Progenitor cell of endocrine pancreas (in vitro differentiated cells): ENCODE results near the gene RGL3. TPM values are rescaled to one million over a fixed set of nuclear protein-coding genes. Genes with fewer than 3 reads are reported as not detected.

ENCODE experiments used
- DNase-seq: peaks from one replicate; pipeline ENCODE4 v3.0.0; 2021; ENCODE audit warnings: low spot score; ENCODE audit not compliant: unreplicated experiment
- H3K27ac Mint-ChIP-seq: 2 replicates; pipeline ENCODE4 v1.8.0; 2021; ENCODE audit warnings: mild to moderate bottlenecking, moderate library complexity, mixed read lengths
- H3K27me3 Mint-ChIP-seq: 2 replicates; pipeline ENCODE4 v1.8.0; 2021; ENCODE audit warnings: mixed read lengths
- H3K36me3 Mint-ChIP-seq: 2 replicates; pipeline ENCODE4 v1.8.0; 2022; ENCODE audit warnings: mixed read lengths; ENCODE audit not compliant: insufficient read depth
- H3K4me1 Mint-ChIP-seq: 2 replicates; pipeline ENCODE4 v1.8.0; 2021; ENCODE audit warnings: low read depth, mixed read lengths
- H3K4me3 Mint-ChIP-seq: 2 replicates; pipeline ENCODE4 v1.8.0; 2021; ENCODE audit warnings: low read depth, mild to moderate bottlenecking, moderate library complexity, mixed read lengths
- H3K9me3 Mint-ChIP-seq: 2 replicates; pipeline ENCODE4 v1.8.0; 2021; ENCODE audit warnings: low read depth, mixed read lengths
- CTCF ChIP-seq: fragments of 200-600 bp; sonication (generic); IDR thresholded peaks from one replicate; pipeline ENCODE4 v1.5.0; 2021; ENCODE audit warnings: antibody characterized with exemption, mild to moderate bottlenecking; ENCODE audit not compliant: unreplicated experiment
- total RNA-seq: library from RNA; stranded (reverse); gene quantifications from 2 replicates; pipeline ENCODE4 v1.2.1, GENCODE V29; 2021

RGL3 gene
- total RNA-seq, 1 donor from 2014 or later = 284 TPM

GRCh38 chr19:11370744-11371143, 48.4 kb downstream of the RGL3 start:
- peaks cover 2% of the 10 kb centered on the region for H3K36me3 Mint-ChIP-seq
- peaks cover 5% of the 10 kb centered on the region for H3K4me1 Mint-ChIP-seq
- DNase-seq = no peak
- no peaks in the 10 kb centered on the region for H3K27me3 Mint-ChIP-seq
- H3K27ac Mint-ChIP-seq = no peak overlapping the region
- no peak overlapping the region for H3K4me3 Mint-ChIP-seq
- TF ChIP-seq CTCF = no peak
- H3K9me3 Mint-ChIP-seq = no peaks in the 10 kb centered on the region

GRCh38 chr19:11367528-11367927, 51.6 kb downstream of the RGL3 start:
- Mint-ChIP-seq H3K27ac (no peak overlapping the region), H3K36me3 (peaks cover 2% of the 10 kb centered on the region), H3K4me3 (no peak overlapping the region), H3K4me1 (no peaks in the 10 kb centered on the region), H3K9me3 (no peaks in the 10 kb centered on the region), H3K27me3 (no peaks in the 10 kb centered on the region)
- no peak for DNase-seq
- TF ChIP-seq CTCF = no peak

- no peaks in the 10 kb centered on the region for H3K9me3 Mint-ChIP-seq
- TF ChIP-seq CTCF = no peak
- H3K4me3 Mint-ChIP-seq = no peak overlapping the region
- peaks cover 2% of the 10 kb centered on the region for H3K36me3 Mint-ChIP-seq
- H3K27ac Mint-ChIP-seq = no peak overlapping the region
- H3K4me1 Mint-ChIP-seq = peaks cover 1% of the 10 kb centered on the region
- no peak for DNase-seq
- peaks cover 15% of the 10 kb centered on the region for H3K27me3 Mint-ChIP-seq
Measured at GRCh38 chr19:11365557-11366117, 53.5 kb downstream of the RGL3 start.

GRCh38 chr19:11364935-11365334, 54.2 kb downstream of the RGL3 start:
- no peak for TF ChIP-seq CTCF
- Mint-ChIP-seq H3K4me3 (no peak overlapping the region), H3K27me3 (peaks cover 21% of the 10 kb centered on the region), H3K9me3 (no peaks in the 10 kb centered on the region), H3K4me1 (peaks cover 1% of the 10 kb centered on the region), H3K27ac (no peak overlapping the region), H3K36me3 (peaks cover 2% of the 10 kb centered on the region)
- no peak for DNase-seq

GRCh38 chr19:11364296-11364904, 54.7 kb downstream of the RGL3 start:
- H3K27me3 Mint-ChIP-seq = peaks cover 25% of the 10 kb centered on the region
- H3K36me3 Mint-ChIP-seq = peaks cover 2% of the 10 kb centered on the region
- DNase-seq = no peak
- H3K4me1 Mint-ChIP-seq = peaks cover 1% of the 10 kb centered on the region
- no peaks in the 10 kb centered on the region for H3K9me3 Mint-ChIP-seq
- H3K27ac Mint-ChIP-seq = no peak overlapping the region
- H3K4me3 Mint-ChIP-seq = no peak overlapping the region
- TF ChIP-seq CTCF = no peak
